GM23338 (cell line): ENCODE data around the gene CD244.

Experiments
- CREB1 ChIP-seq: fragments of 250-450 bp; sonication (Bioruptor Pico); IDR thresholded peaks from 2 replicates; pipeline ENCODE4 v1.5.0; 2020; ENCODE audit warnings: low read depth, mild to moderate bottlenecking, moderate library complexity
- EZH2 ChIP-seq: fragments of 200-600 bp; sonication (generic); IDR thresholded peaks from one replicate; pipeline ENCODE4 v1.8.0; 2017; ENCODE audit warnings: antibody characterized with exemption, mild to moderate bottlenecking, low read depth; ENCODE audit not compliant: unreplicated experiment
- EZH2phosphoT487 ChIP-seq: fragments of 200-600 bp; sonication (generic); IDR thresholded peaks from one replicate; pipeline ENCODE4 v1.8.1; 2018; ENCODE audit warnings: antibody characterized with exemption; ENCODE audit not compliant: unreplicated experiment
- NANOG ChIP-seq: IDR thresholded peaks from 2 replicates; pipeline ENCODE4 v1.6.1; 2016; ENCODE audit warnings: antibody characterized with exemption, borderline replicate concordance
- POLR2AphosphoS5 ChIP-seq: IDR thresholded peaks from 2 replicates; pipeline ENCODE4 v1.6.1; 2016; ENCODE audit warnings: antibody characterized with exemption, low read depth
- TF ChIP-seq, protein P1 (sequence below), 2 experiments: fragments of 200-600 bp in 1 of 2; sonication (generic) in 1 of 2; conservative IDR thresholded peaks; 2 replicates each; pipeline versions ENCODE4 v1.5.1 to v1.6.1; 2016 to 2017; ENCODE audit warnings: antibody characterized with exemption in 2 of 2, low read depth in 2 of 2, mild to moderate bottlenecking in 2 of 2, moderate library complexity in 1 of 2
- TF ChIP-seq, protein P2 (sequence below): IDR thresholded peaks from one replicate; pipeline ENCODE4 v1.6.1; 2018; ENCODE audit warnings: antibody characterized with exemption; ENCODE audit not compliant: unreplicated experiment

DNA sequence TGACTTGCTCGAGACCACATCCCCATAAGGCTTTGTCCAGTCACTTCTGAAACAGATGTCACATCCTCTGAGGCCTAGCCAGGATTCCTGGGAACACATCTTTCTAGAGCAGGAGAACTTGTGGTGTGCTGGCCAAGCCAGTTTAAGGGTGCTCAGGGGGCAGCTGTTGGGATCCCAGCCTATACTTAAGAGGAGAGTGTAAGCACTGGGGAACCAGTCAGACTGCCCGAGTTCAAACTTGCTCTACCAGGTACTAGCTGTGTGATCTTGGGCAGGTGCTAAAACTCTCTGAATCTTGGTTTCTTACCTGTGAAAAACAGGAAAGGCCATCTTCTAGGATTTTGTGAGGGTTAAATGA lies 82.3 kb downstream of the CD244 start:
- TF ChIP-seq CREB1 (CRISPR knock-in tag) (no peak), EZH2 (no peak), POLR2AphosphoS5 (no peak), EZH2phosphoT487 (no peak), NANOG (no peak)
- TF ChIP-seq, protein P1, sequence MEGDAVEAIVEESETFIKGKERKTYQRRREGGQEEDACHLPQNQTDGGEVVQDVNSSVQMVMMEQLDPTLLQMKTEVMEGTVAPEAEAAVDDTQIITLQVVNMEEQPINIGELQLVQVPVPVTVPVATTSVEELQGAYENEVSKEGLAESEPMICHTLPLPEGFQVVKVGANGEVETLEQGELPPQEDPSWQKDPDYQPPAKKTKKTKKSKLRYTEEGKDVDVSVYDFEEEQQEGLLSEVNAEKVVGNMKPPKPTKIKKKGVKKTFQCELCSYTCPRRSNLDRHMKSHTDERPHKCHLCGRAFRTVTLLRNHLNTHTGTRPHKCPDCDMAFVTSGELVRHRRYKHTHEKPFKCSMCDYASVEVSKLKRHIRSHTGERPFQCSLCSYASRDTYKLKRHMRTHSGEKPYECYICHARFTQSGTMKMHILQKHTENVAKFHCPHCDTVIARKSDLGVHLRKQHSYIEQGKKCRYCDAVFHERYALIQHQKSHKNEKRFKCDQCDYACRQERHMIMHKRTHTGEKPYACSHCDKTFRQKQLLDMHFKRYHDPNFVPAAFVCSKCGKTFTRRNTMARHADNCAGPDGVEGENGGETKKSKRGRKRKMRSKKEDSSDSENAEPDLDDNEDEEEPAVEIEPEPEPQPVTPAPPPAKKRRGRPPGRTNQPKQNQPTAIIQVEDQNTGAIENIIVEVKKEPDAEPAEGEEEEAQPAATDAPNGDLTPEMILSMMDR (conservative IDR thresholded peaks at IDR 0.05; ENCODE audit: low read depth in 2 of 2) = no peak
- TF ChIP-seq, protein P2, sequence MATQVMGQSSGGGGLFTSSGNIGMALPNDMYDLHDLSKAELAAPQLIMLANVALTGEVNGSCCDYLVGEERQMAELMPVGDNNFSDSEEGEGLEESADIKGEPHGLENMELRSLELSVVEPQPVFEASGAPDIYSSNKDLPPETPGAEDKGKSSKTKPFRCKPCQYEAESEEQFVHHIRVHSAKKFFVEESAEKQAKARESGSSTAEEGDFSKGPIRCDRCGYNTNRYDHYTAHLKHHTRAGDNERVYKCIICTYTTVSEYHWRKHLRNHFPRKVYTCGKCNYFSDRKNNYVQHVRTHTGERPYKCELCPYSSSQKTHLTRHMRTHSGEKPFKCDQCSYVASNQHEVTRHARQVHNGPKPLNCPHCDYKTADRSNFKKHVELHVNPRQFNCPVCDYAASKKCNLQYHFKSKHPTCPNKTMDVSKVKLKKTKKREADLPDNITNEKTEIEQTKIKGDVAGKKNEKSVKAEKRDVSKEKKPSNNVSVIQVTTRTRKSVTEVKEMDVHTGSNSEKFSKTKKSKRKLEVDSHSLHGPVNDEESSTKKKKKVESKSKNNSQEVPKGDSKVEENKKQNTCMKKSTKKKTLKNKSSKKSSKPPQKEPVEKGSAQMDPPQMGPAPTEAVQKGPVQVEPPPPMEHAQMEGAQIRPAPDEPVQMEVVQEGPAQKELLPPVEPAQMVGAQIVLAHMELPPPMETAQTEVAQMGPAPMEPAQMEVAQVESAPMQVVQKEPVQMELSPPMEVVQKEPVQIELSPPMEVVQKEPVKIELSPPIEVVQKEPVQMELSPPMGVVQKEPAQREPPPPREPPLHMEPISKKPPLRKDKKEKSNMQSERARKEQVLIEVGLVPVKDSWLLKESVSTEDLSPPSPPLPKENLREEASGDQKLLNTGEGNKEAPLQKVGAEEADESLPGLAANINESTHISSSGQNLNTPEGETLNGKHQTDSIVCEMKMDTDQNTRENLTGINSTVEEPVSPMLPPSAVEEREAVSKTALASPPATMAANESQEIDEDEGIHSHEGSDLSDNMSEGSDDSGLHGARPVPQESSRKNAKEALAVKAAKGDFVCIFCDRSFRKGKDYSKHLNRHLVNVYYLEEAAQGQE = no peak
